A673 (cell line): ENCODE data around the gene C3orf20. TPM values are rescaled to one million over a fixed set of nuclear protein-coding genes. Genes with fewer than 3 reads are reported as not detected.

Source experiments
- BruUV-seq: library from RNA; stranded (reverse); fragments of 400-500 nt; replicated peaks from 2 replicates; lab custom pipeline; 2021; lab: Mats Ljungman, UMichigan
- CTCF ChIA-PET: fragments of 300-600 bp; sonication (Branson Sonifier 250); formaldehyde crosslinking; loops from one replicate; lab custom pipeline; 2022; ENCODE audit warnings: antibody characterized with exemption; lab: Charles Lee
- POLR2A ChIA-PET: fragments of 300-600 bp; sonication (Branson Sonifier 250); formaldehyde crosslinking; loops from one replicate; lab custom pipeline; 2022; ENCODE audit warnings: antibody characterized with exemption; ENCODE audit not compliant: low non-redundant PET; lab: Charles Lee
- DNase-seq: peaks from one replicate; pipeline ENCODE4 v3.0.0-alpha.2; 2015; ENCODE audit warnings: low spot score
- H3K27ac ChIP-seq: fragments of 200-600 bp; sonication (generic); 2 replicates; pipeline ENCODE4 v1.5.1; 2016; ENCODE audit warnings: mixed run types, low read depth, mild to moderate bottlenecking, mixed read lengths, antibody characterized with exemption, low read length; ENCODE audit not compliant: poor library complexity, severe bottlenecking
- H3K27me3 ChIP-seq: fragments of 200-600 bp; sonication (generic); replicated peaks from 2 replicates; pipeline ENCODE4 v1.6.1; 2017; ENCODE audit warnings: mixed run types, low read depth, mild to moderate bottlenecking, mixed read lengths, antibody characterized with exemption, low read length; ENCODE audit not compliant: insufficient read depth, poor library complexity
- H3K36me3 ChIP-seq: fragments of 200-600 bp; sonication (generic); 2 replicates; pipeline ENCODE4 v1.6.1; 2016; ENCODE audit warnings: mixed run types, mild to moderate bottlenecking, mixed read lengths, antibody characterized with exemption, low read length; ENCODE audit not compliant: insufficient read depth, poor library complexity, severe bottlenecking
- H3K4me1 ChIP-seq: fragments of 200-600 bp; sonication (generic); 2 replicates; pipeline ENCODE4 v1.6.1; 2017; ENCODE audit warnings: mixed run types, mild to moderate bottlenecking, mixed read lengths, antibody characterized with exemption, low read length; ENCODE audit not compliant: insufficient read depth, poor library complexity, severe bottlenecking
- H3K4me3 ChIP-seq: fragments of 200-600 bp; sonication (generic); 2 replicates; pipeline ENCODE4 v1.5.1; 2016; ENCODE audit warnings: low read depth, mixed run types, mild to moderate bottlenecking, mixed read lengths, low read length; ENCODE audit not compliant: poor library complexity, severe bottlenecking
- H3K9me3 ChIP-seq: fragments of 200-600 bp; sonication (generic); 2 replicates; pipeline ENCODE4 v1.6.1; 2016; ENCODE audit warnings: mixed run types, low read depth, mild to moderate bottlenecking, mixed read lengths, antibody characterized with exemption, low read length; ENCODE audit not compliant: poor library complexity, severe bottlenecking
- EZH2 ChIP-seq: fragments of 200-600 bp; sonication (generic); IDR thresholded peaks from 2 replicates; pipeline ENCODE4 v1.6.1; 2017; ENCODE audit warnings: borderline replicate concordance, low read depth, mild to moderate bottlenecking, mixed read lengths, antibody characterized with exemption, low read length; ENCODE audit not compliant: poor library complexity, severe bottlenecking
- intact Hi-C: fragments of 100-400 bp; cut with micrococcal nuclease; formaldehyde crosslinking; loops from one replicate; pipeline ENCODE4 v1.10.0; 2022; ENCODE audit not compliant: unreplicated experiment
- total RNA-seq: library from RNA; stranded (reverse); gene quantifications from 2 replicates; pipeline ENCODE4 v1.2.3, GENCODE V29; 2021
- TF ChIP-seq, protein P1 (sequence below): fragments of 300-800, 200-600 bp; sonication (generic); conservative IDR thresholded peaks from 2 replicates; pipeline ENCODE4 v1.5.1; 2017; ENCODE audit warnings: low read depth, mild to moderate bottlenecking, antibody characterized with exemption, low read length, moderate library complexity, mixed read lengths

C3orf20 gene
- total RNA-seq, 1 experiment from 2014 or later: 0.17 TPM

GRCh38 chr3:14688525-14688924, 13.6 kb downstream of the C3orf20 start:
- Histone ChIP-seq H3K36me3 (no peaks in the 10 kb centered on the region), H3K4me1 (no peaks in the 10 kb centered on the region), H3K27ac (no peak overlapping the region), H3K4me3 (no peak overlapping the region), H3K27me3 (no peaks in the 10 kb centered on the region), H3K9me3 (no peaks in the 10 kb centered on the region)
- no peak for TF ChIP-seq EZH2
- TF ChIP-seq, protein P1, sequence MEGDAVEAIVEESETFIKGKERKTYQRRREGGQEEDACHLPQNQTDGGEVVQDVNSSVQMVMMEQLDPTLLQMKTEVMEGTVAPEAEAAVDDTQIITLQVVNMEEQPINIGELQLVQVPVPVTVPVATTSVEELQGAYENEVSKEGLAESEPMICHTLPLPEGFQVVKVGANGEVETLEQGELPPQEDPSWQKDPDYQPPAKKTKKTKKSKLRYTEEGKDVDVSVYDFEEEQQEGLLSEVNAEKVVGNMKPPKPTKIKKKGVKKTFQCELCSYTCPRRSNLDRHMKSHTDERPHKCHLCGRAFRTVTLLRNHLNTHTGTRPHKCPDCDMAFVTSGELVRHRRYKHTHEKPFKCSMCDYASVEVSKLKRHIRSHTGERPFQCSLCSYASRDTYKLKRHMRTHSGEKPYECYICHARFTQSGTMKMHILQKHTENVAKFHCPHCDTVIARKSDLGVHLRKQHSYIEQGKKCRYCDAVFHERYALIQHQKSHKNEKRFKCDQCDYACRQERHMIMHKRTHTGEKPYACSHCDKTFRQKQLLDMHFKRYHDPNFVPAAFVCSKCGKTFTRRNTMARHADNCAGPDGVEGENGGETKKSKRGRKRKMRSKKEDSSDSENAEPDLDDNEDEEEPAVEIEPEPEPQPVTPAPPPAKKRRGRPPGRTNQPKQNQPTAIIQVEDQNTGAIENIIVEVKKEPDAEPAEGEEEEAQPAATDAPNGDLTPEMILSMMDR: no peak
- BruUV-seq: no TSS peak
- POLR2A ChIA-PET: no interaction called here
- no peak for DNase-seq
- intact Hi-C loops: no loop called here
- CTCF ChIA-PET: no interaction called here

DNA sequence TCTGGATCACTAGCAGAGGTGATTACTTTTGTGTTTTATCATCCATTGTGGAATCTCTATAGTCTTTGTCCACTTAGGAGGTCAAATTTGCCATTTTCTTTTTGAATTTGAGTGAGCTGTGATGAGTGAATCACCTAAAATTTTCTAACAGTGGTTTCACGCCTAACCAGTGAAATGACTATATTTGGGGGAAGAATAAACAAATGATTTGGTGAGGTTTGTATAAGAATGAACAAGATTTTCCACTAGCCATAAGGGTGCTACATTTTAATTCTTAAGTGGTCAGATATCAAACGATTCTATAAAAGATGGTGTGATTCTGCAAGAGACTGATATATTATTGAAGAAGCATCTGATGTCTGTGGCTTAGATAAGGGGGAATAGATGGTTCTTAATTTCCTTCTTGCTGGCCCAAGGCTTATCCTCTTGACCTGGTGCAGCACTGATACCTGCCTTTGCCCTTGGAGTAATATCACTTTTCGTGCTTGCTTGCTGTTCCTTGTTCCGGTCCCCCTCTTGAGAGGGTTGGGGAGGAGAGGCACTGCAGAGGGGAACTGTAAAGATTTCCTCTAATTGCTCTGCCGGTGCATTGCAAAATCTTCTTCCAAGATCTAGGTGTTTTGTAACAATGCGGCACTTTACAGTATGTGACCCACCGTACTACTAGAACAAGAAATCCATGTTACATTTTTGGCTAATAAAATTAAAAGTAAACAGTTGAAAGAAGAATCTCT, 14.5 kb downstream of the C3orf20 start:
- intact Hi-C loops: no loop called here
- BruUV-seq: no TSS peak
- DNase-seq: no peak
- no peaks in the 10 kb centered on the region for H3K9me3 ChIP-seq
- H3K4me1 ChIP-seq: no peaks in the 10 kb centered on the region
- H3K36me3 ChIP-seq: no peaks in the 10 kb centered on the region
- ChIA-PET CTCF (no interaction called here), POLR2A (interaction anchor here (0.6 kb wide), 1 partner anchor 7 kb away, joined by 3 read pairs; no protein-coding TSS in a partner anchor)
- H3K4me3 ChIP-seq: no peak overlapping the region
- no peak overlapping the region for H3K27ac ChIP-seq
- no peak for TF ChIP-seq EZH2
- TF ChIP-seq, protein P1: no peak
- no peaks in the 10 kb centered on the region for H3K27me3 ChIP-seq

DNA sequence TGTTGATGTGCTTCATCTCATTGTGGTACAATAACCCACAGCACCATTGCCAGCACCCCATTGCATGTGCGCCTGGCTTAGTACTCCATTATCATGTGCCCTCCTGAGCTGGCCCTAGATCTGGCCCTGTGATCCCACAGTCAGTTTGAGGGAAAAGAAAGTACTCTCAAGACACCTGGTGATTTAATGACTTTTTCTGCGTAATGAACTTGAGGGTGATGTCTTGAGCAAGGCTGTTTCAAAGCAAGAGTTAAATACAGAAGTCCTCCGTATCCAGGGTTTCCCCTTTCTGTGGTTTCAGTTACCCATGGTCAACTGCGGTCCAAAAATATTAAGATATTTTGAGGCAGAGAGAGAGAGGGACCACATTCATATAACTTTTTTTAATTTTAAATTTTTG, 16.3 kb downstream of the C3orf20 start:
- Histone ChIP-seq H3K4me1 (no peaks in the 10 kb centered on the region), H3K9me3 (no peaks in the 10 kb centered on the region), H3K36me3 (no peaks in the 10 kb centered on the region), H3K27ac (no peak overlapping the region), H3K27me3 (no peaks in the 10 kb centered on the region), H3K4me3 (no peak overlapping the region)
- TF ChIP-seq EZH2: no peak
- TF ChIP-seq, protein P1: no peak
- no TSS peak for BruUV-seq
- ChIA-PET POLR2A (no interaction called here), CTCF (no interaction called here)
- no peak for DNase-seq
- intact Hi-C loops: no loop called here
